K562 (cell line): ENCODE results near the gene SIT1. TPM values are rescaled to one million over a fixed set of nuclear protein-coding genes. Genes with fewer than 3 reads are reported as not detected.

Experiments
- BCOR ChIP-seq: fragments of 450-650 bp; IDR thresholded peaks from 2 replicates; pipeline ENCODE4 v1.6.1; 2016
- CEBPB ChIP-seq: fragments of 450-650 bp; IDR thresholded peaks from 2 replicates; pipeline ENCODE4 v1.6.1; 2016; ENCODE audit warnings: missing genetic modification characterization, missing compliant biosample characterization
- CHD4 ChIP-seq: fragments of 200-600 bp; sonication (generic); IDR thresholded peaks from 3 replicates; pipeline ENCODE4 v1.6.1; 2012; ENCODE audit warnings: low read depth, mild to moderate bottlenecking, mixed read lengths, low read length, inconsistent platforms; ENCODE audit not compliant: insufficient read depth, insufficient replicate concordance, poor library complexity, severe bottlenecking
- DDX20 ChIP-seq: fragments of 450-650 bp; IDR thresholded peaks from 2 replicates; pipeline ENCODE4 v1.6.1; 2016; ENCODE audit warnings: missing genetic modification characterization, low read depth, mild to moderate bottlenecking, missing compliant biosample characterization, moderate library complexity
- E2F6 ChIP-seq, 2 experiments: IDR thresholded peaks; 2 replicates each; pipeline ENCODE4 v1.6.1; 2011; ENCODE audit warnings: borderline replicate concordance in 1 of 2, control low read depth in 1 of 2, low read depth in 1 of 2, low read length in 1 of 2, mild to moderate bottlenecking in 1 of 2, mixed read lengths in 1 of 2, moderate library complexity in 1 of 2; ENCODE audit not compliant: insufficient read depth in 1 of 2, insufficient read length in 1 of 2, poor library complexity in 1 of 2, severe bottlenecking in 1 of 2; ENCODE audit errors: extremely low read depth in 1 of 2
- FIP1L1 ChIP-seq: fragments of 200-400 bp; formaldehyde crosslinking; IDR thresholded peaks from 2 replicates; pipeline ENCODE4 v1.6.1; 2018; ENCODE audit warnings: mild to moderate bottlenecking, low read depth, low read length; ENCODE audit not compliant: poor library complexity, severe bottlenecking
- GTF2E2 ChIP-seq: fragments of 200-800 bp; sonication (Bioruptor generic); IDR thresholded peaks from 2 replicates; pipeline ENCODE4 v1.6.1; 2016; ENCODE audit warnings: missing genetic modification characterization, missing compliant biosample characterization
- HDAC1 ChIP-seq, 2 experiments: fragments of 450-650 bp; IDR thresholded peaks; 2 replicates each; pipeline ENCODE4 v1.6.1; 2016 to 2017; ENCODE audit warnings: inconsistent platforms in 1 of 2, mild to moderate bottlenecking in 1 of 2, moderate library complexity in 1 of 2
- HMBOX1 ChIP-seq: sonication (generic); IDR thresholded peaks from 2 replicates; pipeline ENCODE4 v1.6.1; 2016
- HMG20A ChIP-seq: fragments of 450-650 bp; formaldehyde crosslinking; conservative IDR thresholded peaks from 2 replicates; pipeline ENCODE4 v1.4.0; 2020; ENCODE audit warnings: mild to moderate bottlenecking, mixed read lengths
- HNRNPUL1 ChIP-seq: fragments of 200-400 bp; formaldehyde crosslinking; IDR thresholded peaks from 2 replicates; pipeline ENCODE4 v1.6.1; 2017; ENCODE audit warnings: low read length
- LCOR ChIP-seq: sonication (generic); formaldehyde crosslinking; IDR thresholded peaks from 2 replicates; pipeline ENCODE4 v1.8.0; 2022; ENCODE audit warnings: mild to moderate bottlenecking, missing genetic modification reagents
- MYC ChIP-seq, 2 experiments: fragments of 250-450 bp in 1 of 2; sonication (Bioruptor Pico) in 1 of 2; IDR thresholded peaks; 2 replicates each; pipeline versions ENCODE4 v1.5.1 to v1.6.1; 2012 to 2021; ENCODE audit warnings: low read depth in 2 of 2, borderline replicate concordance in 1 of 2, improper control_type of control experiment in 1 of 2, low read length in 1 of 2, mild to moderate bottlenecking in 1 of 2, moderate library complexity in 1 of 2
- NR2C2 ChIP-seq, 2 experiments: fragments of 200-800 bp in 1 of 2; sonication (Bioruptor generic) in 1 of 2; sonication (generic) in 1 of 2; formaldehyde crosslinking in 1 of 2; IDR thresholded peaks; 2 replicates each; pipeline versions ENCODE4 v1.6.1 to v1.8.0; 2016 to 2022; ENCODE audit warnings: mild to moderate bottlenecking in 1 of 2, missing compliant biosample characterization in 1 of 2, missing genetic modification characterization in 1 of 2, missing genetic modification reagents in 1 of 2
- PML ChIP-seq: IDR thresholded peaks from 2 replicates; pipeline ENCODE4 v1.6.1; 2012; ENCODE audit warnings: low read length, inconsistent platforms
- RBM39 ChIP-seq: fragments of 200-400 bp; formaldehyde crosslinking; optimal IDR thresholded peaks from 2 replicates; pipeline ENCODE3; 2018; ENCODE audit warnings: low read depth, low read length
- SRSF3 ChIP-seq: fragments of 200-400 bp; formaldehyde crosslinking; IDR thresholded peaks from 2 replicates; pipeline ENCODE4 v1.6.1; 2016; ENCODE audit warnings: mild to moderate bottlenecking, low read length, moderate library complexity; ENCODE audit not compliant: insufficient read depth
- TAL1 ChIP-seq: fragments of 450-650 bp; IDR thresholded peaks from 2 replicates; pipeline ENCODE4 v1.6.1; 2016; ENCODE audit warnings: mild to moderate bottlenecking
- TCF7L2 ChIP-seq: fragments of 150-350 bp; IDR thresholded peaks from 2 replicates; pipeline ENCODE4 v1.6.1; 2016; ENCODE audit warnings: low read depth, mild to moderate bottlenecking, low read length, moderate library complexity
- YBX1 ChIP-seq: fragments of 450-650 bp; IDR thresholded peaks from 2 replicates; pipeline ENCODE4 v1.7.1; 2016; ENCODE audit warnings: mild to moderate bottlenecking
- ZBTB11 ChIP-seq, 3 experiments: fragments of 200-800 bp in 1 of 3; fragments of 250-450 bp in 1 of 3; fragments of 450-650 bp in 1 of 3; sonication (Bioruptor Pico) in 1 of 3; sonication (Bioruptor generic) in 1 of 3; formaldehyde crosslinking in 1 of 3; IDR thresholded peaks; 2 replicates each; pipeline versions ENCODE4 v1.6.1 to v1.8.0; 2016 to 2022; ENCODE audit warnings: mild to moderate bottlenecking in 2 of 3, missing genetic modification characterization in 2 of 3, missing compliant biosample characterization in 1 of 3, moderate library complexity in 1 of 3
- ZNF707 ChIP-seq: fragments of 250-450 bp; sonication (Bioruptor Pico); conservative IDR thresholded peaks from 2 replicates; pipeline ENCODE4 v1.8.0; 2022; ENCODE audit warnings: inconsistent platforms, mild to moderate bottlenecking, moderate library complexity
- polyA plus RNA-seq, 8 experiments: library from polyadenylated mRNA; depleted of rRNA in 4 of 8; stranded (reverse) in 5 of 8; unstranded in 3 of 8; fragments of >200 nt; fragmentation: Nextera tagmentation in 2 of 8; fragmentation: Illumina TruSeq in 1 of 8; extraction: Ambion mirVana in 2 of 8; extraction: Trizol in 1 of 8; gene quantifications; 2 replicates each; pipeline versions ENCODE4 v1.2.1 to v1.2.3, GENCODE V29; 2011 to 2014; ENCODE audit warnings: inconsistent platforms in 1 of 8, missing spikeins in 1 of 8
- total RNA-seq, 7 experiments: library from RNA; depleted of rRNA in 6 of 7; stranded (reverse); fragments of >200 nt in 6 of 7; fragmentation: Illumina TruSeq in 2 of 7; extraction: Trizol in 2 of 7; gene quantifications; 2 replicates each; pipeline versions ENCODE4 v1.2.1 to v1.2.3, GENCODE V29; 2011 to 2021; ENCODE audit warnings: low replicate concordance in 1 of 7

The SIT1 gene
- total and polyA plus RNA-seq, 9 of the 15 experiments (the other 6 are each of a cell fraction or from before 2014, with no cell fraction given) = not detected

GRCh38 chr9:35657546-35658136 is 6.9 kb upstream of the SIT1 start, which contains the start of gene RMRP (continued):
- TF ChIP-seq HMBOX1 (no peak), TCF7L2 (no peak), FIP1L1 (no peak), GTF2E2 (tag) (no peak), ZBTB11 (CRISPR knock-in tag; IDR thresholded peaks at IDR 0.05) (peak in 1 of 3 experiments; percentile 80; a peak in 2 of 6 replicates), CEBPB (tag) (no peak), NR2C2 (CRISPR knock-in tag; IDR thresholded peaks at IDR 0.05) (peak; percentile 78), NR2C2 (tag; IDR thresholded peaks at IDR 0.05) (peak; percentile 71), CHD4 (no peak), YBX1 (no peak), HNRNPUL1 (no peak), LCOR (CRISPR knock-in tag) (peak; percentile 61; the same call in 1 of the 2 replicates), BCOR (peak; percentile 68; the same call in 1 of the 2 replicates), RBM39 (no peak), SRSF3 (no peak), HDAC1 (IDR thresholded peaks at IDR 0.05) (peak in 1 of 2 experiments; percentile 89; a peak in 2 of 4 replicates), PML (no peak), DDX20 (tag) (no peak), ZNF707 (no peak), TAL1 (no peak), MYC (IDR thresholded peaks at IDR 0.05; ENCODE audit: low read depth, low read length) (peak; percentile 97), MYC (CRISPR knock-in tag; IDR thresholded peaks at IDR 0.05; ENCODE audit: borderline replicate concordance, low read depth) (no peak), HMG20A (CRISPR knock-in tag) (no peak), E2F6 (IDR thresholded peaks at IDR 0.05; ENCODE audit: borderline replicate concordance in 1 of 2, extremely low read depth in 1 of 2, insufficient read depth in 1 of 2, insufficient read length in 1 of 2, low read depth in 1 of 2, low read length in 1 of 2, poor library complexity in 1 of 2, severe bottlenecking in 1 of 2) (peak; percentile 98 to 99)
